DND-41 (cell line): ENCODE measurements around the gene ZNF14.
"Not testable (repeated sequence)": the region's sequence is repeated elsewhere in the genome, so short reads cannot be mapped to it uniquely, and the experiment has no call there.

Experiments
- ATAC-seq: fragments of 200-7000 bp; cut with Tn5 transposase; 3 replicates; pipeline ENCODE4 v1.9.1; 2021; ENCODE audit warnings: low read depth; ENCODE audit not compliant: insufficient read depth
- DNase-seq: peaks from one replicate; pipeline ENCODE4 v3.0.0-alpha.2; 2020
- H2AFZ ChIP-seq: 2 replicates; pipeline ENCODE4 v1.6.0; 2012; ENCODE audit warnings: low read depth, low read length
- H3K27ac ChIP-seq: 2 replicates; pipeline ENCODE4 v1.5.1; 2012; ENCODE audit warnings: low read length, inconsistent platforms
- H3K27me3 ChIP-seq: fragments of 200-600 bp; sonication (generic); 2 replicates; pipeline ENCODE4 v1.6.0; 2012; ENCODE audit warnings: low read length, mild to moderate bottlenecking, inconsistent platforms; ENCODE audit not compliant: insufficient read depth, poor library complexity
- H3K36me3 ChIP-seq: 2 replicates; pipeline ENCODE4 v1.5.1; 2012; ENCODE audit warnings: low read length, inconsistent platforms; ENCODE audit not compliant: insufficient read depth
- H3K4me1 ChIP-seq: 2 replicates; pipeline ENCODE4 v1.5.1; 2012; ENCODE audit warnings: mild to moderate bottlenecking, low read length; ENCODE audit not compliant: insufficient read depth
- H3K4me2 ChIP-seq: 2 replicates; pipeline ENCODE4 v1.6.0; 2012; ENCODE audit warnings: mild to moderate bottlenecking, moderate library complexity, low read length, inconsistent platforms; ENCODE audit not compliant: insufficient read depth
- H3K4me3 ChIP-seq, 2 experiments: fragments of 200-600 bp in 1 of 2; shearing (Covaris generic) in 1 of 2; 2 replicates each; pipeline ENCODE4 v1.5.1; 2012 to 2016; ENCODE audit warnings: inconsistent platforms in 2 of 2, low read length in 2 of 2, mild to moderate bottlenecking in 2 of 2, low read depth in 1 of 2, moderate library complexity in 1 of 2
- H3K79me2 ChIP-seq: 2 replicates; pipeline ENCODE4 v1.6.0; 2012; ENCODE audit warnings: low read length, inconsistent platforms; ENCODE audit not compliant: insufficient read depth
- H3K9ac ChIP-seq: 2 replicates; pipeline ENCODE4 v1.6.0; 2012; ENCODE audit warnings: low read depth, mild to moderate bottlenecking, inconsistent platforms, low read length, moderate library complexity
- H3K9me3 ChIP-seq: 2 replicates; pipeline ENCODE4 v1.5.1; 2012; ENCODE audit warnings: low read length, moderate library complexity, mild to moderate bottlenecking, inconsistent platforms; ENCODE audit not compliant: insufficient read depth, severe bottlenecking
- H4K20me1 ChIP-seq: 2 replicates; pipeline ENCODE4 v1.6.0; 2012; ENCODE audit warnings: low read length; ENCODE audit not compliant: insufficient read depth
- EZH2 ChIP-seq: IDR thresholded peaks from 3 replicates; pipeline ENCODE4 v1.6.1; 2012; ENCODE audit warnings: borderline replicate concordance, low read depth, mild to moderate bottlenecking, moderate library complexity, low read length, inconsistent platforms; ENCODE audit not compliant: severe bottlenecking
- TF ChIP-seq, protein P1 (sequence below): IDR thresholded peaks from 2 replicates; pipeline ENCODE4 v1.5.1; 2012; ENCODE audit warnings: borderline replicate concordance, low read length, moderate library complexity, mild to moderate bottlenecking; ENCODE audit not compliant: poor library complexity, severe bottlenecking; ENCODE audit errors: extremely low read depth

The ZNF14 gene

DNA sequence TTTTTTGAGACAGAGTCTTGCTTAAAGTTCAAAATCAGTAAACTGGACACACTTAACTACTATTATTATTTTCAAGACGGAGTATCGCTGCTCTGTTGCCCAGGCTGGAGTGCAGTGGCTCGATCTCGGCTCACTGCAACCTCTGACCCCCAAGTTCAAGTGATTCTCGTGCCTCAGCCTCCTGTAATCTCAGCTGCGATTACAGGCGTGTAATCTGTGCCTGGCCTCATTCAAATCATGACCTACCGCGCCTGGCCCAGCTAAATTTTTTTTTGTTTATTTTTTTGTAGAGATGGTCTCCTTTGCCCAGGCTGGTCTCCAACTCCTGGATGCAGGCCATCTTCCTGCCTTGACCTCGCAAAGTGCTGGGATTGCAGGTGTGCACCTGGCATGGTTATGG, 41.2 kb downstream of the ZNF14 start:
- Histone ChIP-seq H4K20me1 (no peaks in the 10 kb centered on the region), H3K4me2 (no peak overlapping the region), H3K9ac (no peak overlapping the region), H3K9me3 (no peaks in the 10 kb centered on the region), H3K4me1 (no peaks in the 10 kb centered on the region), H3K79me2 (no peaks in the 10 kb centered on the region), H3K4me3 (no peak overlapping the region), H2AFZ (no peak overlapping the region), H3K27ac (no peak overlapping the region), H3K36me3 (peaks cover 9% of the 10 kb centered on the region), H3K27me3 (no peaks in the 10 kb centered on the region)
- TF ChIP-seq, protein P1, sequence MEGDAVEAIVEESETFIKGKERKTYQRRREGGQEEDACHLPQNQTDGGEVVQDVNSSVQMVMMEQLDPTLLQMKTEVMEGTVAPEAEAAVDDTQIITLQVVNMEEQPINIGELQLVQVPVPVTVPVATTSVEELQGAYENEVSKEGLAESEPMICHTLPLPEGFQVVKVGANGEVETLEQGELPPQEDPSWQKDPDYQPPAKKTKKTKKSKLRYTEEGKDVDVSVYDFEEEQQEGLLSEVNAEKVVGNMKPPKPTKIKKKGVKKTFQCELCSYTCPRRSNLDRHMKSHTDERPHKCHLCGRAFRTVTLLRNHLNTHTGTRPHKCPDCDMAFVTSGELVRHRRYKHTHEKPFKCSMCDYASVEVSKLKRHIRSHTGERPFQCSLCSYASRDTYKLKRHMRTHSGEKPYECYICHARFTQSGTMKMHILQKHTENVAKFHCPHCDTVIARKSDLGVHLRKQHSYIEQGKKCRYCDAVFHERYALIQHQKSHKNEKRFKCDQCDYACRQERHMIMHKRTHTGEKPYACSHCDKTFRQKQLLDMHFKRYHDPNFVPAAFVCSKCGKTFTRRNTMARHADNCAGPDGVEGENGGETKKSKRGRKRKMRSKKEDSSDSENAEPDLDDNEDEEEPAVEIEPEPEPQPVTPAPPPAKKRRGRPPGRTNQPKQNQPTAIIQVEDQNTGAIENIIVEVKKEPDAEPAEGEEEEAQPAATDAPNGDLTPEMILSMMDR, result no peak
- TF ChIP-seq EZH2, result no peak
- DNase-seq, result no peak
- no peak for ATAC-seq

DNA sequence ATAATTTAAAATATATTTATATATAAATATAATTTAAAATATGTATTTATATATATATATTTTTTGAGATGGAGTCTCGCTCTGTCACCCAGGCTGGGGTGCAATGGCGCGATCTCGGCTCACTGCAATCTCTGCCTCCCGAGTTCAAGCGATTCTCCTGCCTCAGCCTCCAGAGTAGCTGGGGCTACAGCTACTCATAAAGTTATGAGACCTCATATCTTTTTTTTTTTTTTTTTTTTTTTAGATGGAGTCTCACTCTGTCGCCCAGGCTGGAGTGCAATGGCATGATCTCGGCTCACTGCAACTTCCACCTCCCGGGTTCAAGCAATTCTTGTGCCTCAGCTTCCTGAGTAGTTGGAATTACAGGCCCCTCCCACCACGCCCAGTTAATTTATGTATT, 43.9 kb downstream of the ZNF14 start:
- not testable (repeated sequence) for H3K79me2 ChIP-seq, H3K27me3 ChIP-seq, DNase-seq, ATAC-seq, H3K4me1 ChIP-seq, H3K27ac ChIP-seq, H2AFZ ChIP-seq, H3K4me2 ChIP-seq, H3K9me3 ChIP-seq, H4K20me1 ChIP-seq, H3K4me3 ChIP-seq, H3K9ac ChIP-seq
- H3K36me3 ChIP-seq, result peaks cover 12% of the 10 kb centered on the region

DNA sequence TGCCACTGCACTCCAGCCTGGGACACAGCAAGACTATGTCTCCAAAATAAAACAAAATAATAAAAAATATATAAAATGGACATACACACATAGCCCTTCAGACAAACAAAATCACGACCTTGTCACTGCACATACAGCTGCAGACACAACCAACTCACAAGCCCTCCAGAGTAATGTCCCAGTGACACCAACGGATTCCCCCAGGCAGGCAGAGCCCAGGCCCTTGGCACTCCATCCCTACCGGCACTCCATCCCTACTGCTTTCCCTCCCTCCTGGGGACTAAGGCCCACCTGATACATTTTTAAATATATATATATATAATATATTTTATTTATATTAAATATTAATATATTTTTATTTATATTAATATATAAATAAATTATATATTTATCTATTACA, 45.8 kb downstream of the ZNF14 start:
- Histone ChIP-seq H3K4me3 (no peak overlapping the region), H4K20me1 (peaks cover 12% of the 10 kb centered on the region; the same call in 1 of the 2 replicates), H3K9ac (no peak overlapping the region), H3K4me2 (no peak overlapping the region), H3K79me2 (peaks cover 19% of the 10 kb centered on the region), H3K4me1 (no peaks in the 10 kb centered on the region), H3K27ac (no peak overlapping the region), H3K27me3 (no peaks in the 10 kb centered on the region), H3K36me3 (peaks cover 32% of the 10 kb centered on the region), H3K9me3 (peaks cover 2% of the 10 kb centered on the region), H2AFZ (no peak overlapping the region)
- peak; percentile 68 for ATAC-seq
- TF ChIP-seq, protein P1, result no peak
- no peak for TF ChIP-seq EZH2
- DNase-seq, result no peak

DNA sequence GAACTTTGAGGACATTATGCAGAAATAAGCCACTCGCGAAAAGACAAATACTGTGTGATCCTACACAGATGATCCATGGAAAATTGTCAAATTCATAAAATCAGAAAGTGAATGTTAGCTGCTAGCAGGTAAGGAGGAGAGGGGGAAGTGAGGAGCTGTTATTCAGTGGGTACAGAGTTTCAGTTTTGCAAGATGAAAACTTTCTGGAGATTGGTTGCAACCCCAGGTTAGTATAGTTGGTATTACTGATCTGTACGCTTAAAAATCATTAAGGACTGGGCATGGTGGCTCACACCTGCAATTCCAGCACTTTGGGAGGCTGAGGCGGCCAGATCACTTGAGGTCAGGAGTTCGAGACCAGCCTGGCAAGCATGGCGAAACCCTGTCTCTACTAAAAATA, 46.3 kb downstream of the ZNF14 start:
- Histone ChIP-seq H2AFZ (no peak overlapping the region), H3K4me2 (no peak overlapping the region), H4K20me1 (peaks cover 13% of the 10 kb centered on the region; the same call in 1 of the 2 replicates), H3K9ac (no peak overlapping the region), H3K4me1 (no peaks in the 10 kb centered on the region), H3K4me3 (no peak overlapping the region), H3K27ac (no peak overlapping the region), H3K79me2 (peaks cover 21% of the 10 kb centered on the region), H3K27me3 (no peaks in the 10 kb centered on the region), H3K9me3 (peaks cover 2% of the 10 kb centered on the region), H3K36me3 (peaks cover 33% of the 10 kb centered on the region)
- DNase-seq, result no peak
- ATAC-seq, result peak; percentile 25; the same call in 2 of the 3 replicates
- no peak for TF ChIP-seq EZH2
- TF ChIP-seq, protein P1, result no peak

DNA sequence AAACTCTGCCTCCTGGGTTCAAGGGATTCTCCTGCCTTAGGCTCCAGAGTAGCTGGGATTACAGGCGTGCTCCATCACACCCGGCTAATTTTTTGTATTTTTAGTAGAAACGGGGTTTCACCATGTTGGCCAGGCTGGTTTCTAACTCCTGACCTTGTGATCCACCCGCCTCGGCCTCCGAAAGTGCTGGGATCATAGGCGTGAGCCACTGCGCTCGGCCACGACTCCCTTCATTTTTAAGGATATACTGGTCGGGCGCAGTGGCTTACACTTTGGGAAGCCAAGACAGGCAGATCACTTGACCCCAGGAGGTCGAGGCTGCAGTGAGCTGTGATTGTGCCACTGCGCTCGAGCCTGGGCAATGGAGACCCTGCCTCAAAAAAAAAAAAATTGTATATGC, 46.8 kb downstream of the ZNF14 start:
- H3K4me2 ChIP-seq, H3K27me3 ChIP-seq, H3K9me3 ChIP-seq, H3K9ac ChIP-seq, H3K4me1 ChIP-seq, H3K27ac ChIP-seq, H3K4me3 ChIP-seq, H2AFZ ChIP-seq, DNase-seq, ATAC-seq: not testable (repeated sequence)
- Histone ChIP-seq H4K20me1 (peaks cover 13% of the 10 kb centered on the region; the same call in 1 of the 2 replicates), H3K36me3 (peaks cover 37% of the 10 kb centered on the region), H3K79me2 (peaks cover 26% of the 10 kb centered on the region)
